ENCODE measurements around the gene FAU. TPM values are rescaled to one million over a fixed set of nuclear protein-coding genes. Genes with fewer than 3 reads are reported as not detected.

Gene FAU
- total and polyA plus RNA-seq, 2 of the 13 experiments (the other 11 are each of a cell fraction or from before 2014, with no cell fraction given): 374 to 869 TPM

- TF ChIP-seq ZNF484 (CRISPR knock-in tag; IDR thresholded peaks at IDR 0.05; ENCODE audit: borderline replicate concordance, low read depth) (no peak), SAP130 (CRISPR knock-in tag; IDR thresholded peaks at IDR 0.05; ENCODE audit: low read depth) (peak; percentile 73), THAP9 (CRISPR knock-in tag; IDR thresholded peaks at IDR 0.05; ENCODE audit: borderline replicate concordance) (no peak; the same call in 1 of the 2 replicates), ZNF331 (CRISPR knock-in tag; IDR thresholded peaks at IDR 0.05) (peak; percentile 78), KAT8 (CRISPR knock-in tag; IDR thresholded peaks at IDR 0.05) (peak; percentile 63; the same call in 1 of the 2 replicates), ZNF780A (CRISPR knock-in tag; IDR thresholded peaks at IDR 0.05) (no peak), SP2 (CRISPR knock-in tag; IDR thresholded peaks at IDR 0.05) (no peak), ZKSCAN1 (IDR thresholded peaks at IDR 0.05; ENCODE audit: low read length) (no peak), ATF4 (CRISPR knock-in tag; IDR thresholded peaks at IDR 0.05) (no peak), ZNF670 (CRISPR knock-in tag; IDR thresholded peaks at IDR 0.05; ENCODE audit: borderline replicate concordance) (no peak), GZF1 (CRISPR knock-in tag; IDR thresholded peaks at IDR 0.05) (no peak), SMYD3 (CRISPR knock-in tag; IDR thresholded peaks at IDR 0.05) (no peak), ZNF124 (CRISPR knock-in tag; IDR thresholded peaks at IDR 0.05) (peak; percentile 83; the same call in 1 of the 2 replicates), ZNF737 (CRISPR knock-in tag; IDR thresholded peaks at IDR 0.05; ENCODE audit: borderline replicate concordance) (no peak), ZSCAN22 (CRISPR knock-in tag; IDR thresholded peaks at IDR 0.05) (no peak), ZNF746 (CRISPR knock-in tag; IDR thresholded peaks at IDR 0.05) (0 out of 2 replicates have a peak, but pooled peaks have one; percentile 71)
- TF ChIP-seq, protein P1, sequence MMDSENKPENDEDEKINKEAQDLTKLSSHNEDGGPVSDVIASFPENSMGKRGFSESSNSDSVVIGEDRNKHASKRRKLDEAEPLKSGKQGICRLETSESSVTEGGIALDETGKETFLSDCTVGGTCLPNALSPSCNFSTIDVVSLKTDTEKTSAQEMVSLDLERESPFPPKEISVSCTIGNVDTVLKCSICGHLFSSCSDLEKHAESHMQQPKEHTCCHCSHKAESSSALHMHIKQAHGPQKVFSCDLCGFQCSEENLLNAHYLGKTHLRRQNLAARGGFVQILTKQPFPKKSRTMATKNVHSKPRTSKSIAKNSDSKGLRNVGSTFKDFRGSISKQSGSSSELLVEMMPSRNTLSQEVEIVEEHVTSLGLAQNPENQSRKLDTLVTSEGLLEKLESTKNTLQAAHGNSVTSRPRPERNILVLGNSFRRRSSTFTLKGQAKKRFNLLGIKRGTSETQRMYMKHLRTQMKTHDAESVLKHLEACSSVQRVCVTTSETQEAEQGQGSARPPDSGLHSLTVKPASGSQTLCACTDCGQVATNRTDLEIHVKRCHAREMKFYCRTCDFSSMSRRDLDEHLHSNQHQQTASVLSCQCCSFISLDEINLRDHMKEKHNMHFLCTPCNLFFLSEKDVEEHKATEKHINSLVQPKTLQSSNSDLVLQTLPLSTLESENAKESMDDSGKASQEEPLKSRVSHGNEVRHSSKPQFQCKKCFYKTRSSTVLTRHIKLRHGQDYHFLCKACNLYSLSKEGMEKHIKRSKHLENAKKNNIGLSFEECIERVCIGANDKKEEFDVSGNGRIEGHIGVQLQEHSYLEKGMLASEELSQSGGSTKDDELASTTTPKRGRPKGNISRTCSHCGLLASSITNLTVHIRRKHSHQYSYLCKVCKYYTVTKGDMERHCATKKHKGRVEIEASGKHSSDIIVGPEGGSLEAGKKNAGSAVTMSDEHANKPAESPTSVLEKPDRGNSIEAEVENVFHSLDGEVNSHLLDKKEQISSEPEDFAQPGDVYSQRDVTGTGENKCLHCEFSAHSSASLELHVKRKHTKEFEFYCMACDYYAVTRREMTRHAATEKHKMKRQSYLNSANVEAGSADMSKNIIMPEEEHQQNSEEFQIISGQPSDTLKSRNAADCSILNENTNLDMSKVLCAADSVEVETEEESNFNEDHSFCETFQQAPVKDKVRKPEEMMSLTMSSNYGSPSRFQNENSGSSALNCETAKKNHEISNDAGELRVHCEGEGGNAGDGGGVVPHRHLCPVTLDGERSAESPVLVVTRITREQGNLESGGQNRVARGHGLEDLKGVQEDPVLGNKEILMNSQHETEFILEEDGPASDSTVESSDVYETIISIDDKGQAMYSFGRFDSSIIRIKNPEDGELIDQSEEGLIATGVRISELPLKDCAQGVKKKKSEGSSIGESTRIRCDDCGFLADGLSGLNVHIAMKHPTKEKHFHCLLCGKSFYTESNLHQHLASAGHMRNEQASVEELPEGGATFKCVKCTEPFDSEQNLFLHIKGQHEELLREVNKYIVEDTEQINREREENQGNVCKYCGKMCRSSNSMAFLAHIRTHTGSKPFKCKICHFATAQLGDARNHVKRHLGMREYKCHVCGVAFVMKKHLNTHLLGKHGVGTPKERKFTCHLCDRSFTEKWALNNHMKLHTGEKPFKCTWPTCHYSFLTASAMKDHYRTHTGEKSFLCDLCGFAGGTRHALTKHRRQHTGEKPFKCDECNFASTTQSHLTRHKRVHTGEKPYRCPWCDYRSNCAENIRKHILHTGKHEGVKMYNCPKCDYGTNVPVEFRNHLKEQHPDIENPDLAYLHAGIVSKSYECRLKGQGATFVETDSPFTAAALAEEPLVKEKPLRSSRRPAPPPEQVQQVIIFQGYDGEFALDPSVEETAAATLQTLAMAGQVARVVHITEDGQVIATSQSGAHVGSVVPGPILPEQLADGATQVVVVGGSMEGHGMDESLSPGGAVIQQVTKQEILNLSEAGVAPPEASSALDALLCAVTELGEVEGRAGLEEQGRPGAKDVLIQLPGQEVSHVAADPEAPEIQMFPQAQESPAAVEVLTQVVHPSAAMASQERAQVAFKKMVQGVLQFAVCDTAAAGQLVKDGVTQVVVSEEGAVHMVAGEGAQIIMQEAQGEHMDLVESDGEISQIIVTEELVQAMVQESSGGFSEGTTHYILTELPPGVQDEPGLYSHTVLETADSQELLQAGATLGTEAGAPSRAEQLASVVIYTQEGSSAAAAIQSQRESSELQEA (CRISPR knock-in tag; IDR thresholded peaks at IDR 0.05; ENCODE audit: not compliant biosample characterization): no peak
These were observed 43.7 kb upstream of the FAU start (continued) for GRCh38 chr11:65165410-65166317.

Data from HepG2 (cell line).